Suprapubic skin (tissue), 4 donors: ENCODE results near the gene GPER1. TPM values are rescaled to one million over a fixed set of nuclear protein-coding genes. Genes with fewer than 3 reads are reported as not detected.
"Not testable (repeated sequence)": the region's sequence is repeated elsewhere in the genome, so short reads cannot be mapped to it uniquely, and the experiment has no call there.

Source experiments
- DNase-seq, 2 donors: peaks; one replicate each; pipeline ENCODE4 v3.0.0-alpha.2; 2019; ENCODE audit warnings: low spot score in 2 of 2
- H3K27ac ChIP-seq: fragments of 200-600 bp; sonication (generic); one replicate; pipeline ENCODE4 v1.5.1; 2019
- H3K27me3 ChIP-seq: fragments of 200-600 bp; sonication (generic); one replicate; pipeline ENCODE4 v1.5.1; 2019
- H3K36me3 ChIP-seq: fragments of 200-600 bp; sonication (generic); one replicate; pipeline ENCODE4 v1.5.1; 2019
- H3K4me1 ChIP-seq: fragments of 200-600 bp; sonication (generic); one replicate; pipeline ENCODE4 v1.5.1; 2019
- H3K4me3 ChIP-seq: fragments of 200-600 bp; sonication (generic); one replicate; pipeline ENCODE4 v1.5.1; 2019; ENCODE audit warnings: mild to moderate bottlenecking
- H3K9me3 ChIP-seq: fragments of 200-600 bp; sonication (generic); one replicate; pipeline ENCODE4 v1.5.1; 2019
- CTCF ChIP-seq, 2 donors: fragments of 200-600 bp in 1 of 2; fragments of 450-650 bp in 1 of 2; sonication (generic) in 1 of 2; IDR thresholded peaks; one replicate each; pipeline ENCODE4 v1.5.1; 2016 to 2019; ENCODE audit warnings: antibody characterized with exemption in 2 of 2, mild to moderate bottlenecking in 1 of 2, moderate library complexity in 1 of 2
- EP300 ChIP-seq: sonication (generic); formaldehyde crosslinking; IDR thresholded peaks from one replicate; pipeline ENCODE4 v1.6.1; 2017; ENCODE audit warnings: antibody characterized with exemption
- POLR2A ChIP-seq, 2 donors: fragments of 450-650 bp; IDR thresholded peaks; one replicate each; pipeline ENCODE4 v1.6.1; 2017; ENCODE audit warnings: antibody characterized with exemption in 2 of 2, mild to moderate bottlenecking in 2 of 2, moderate library complexity in 2 of 2
- POLR2AphosphoS5 ChIP-seq, 3 donors: sonication (generic); formaldehyde crosslinking; IDR thresholded peaks; one replicate each; pipeline ENCODE4 v1.6.1; 2017; ENCODE audit warnings: antibody characterized with exemption in 3 of 3
- WGBS: methylation state at CpG from one replicate; pipeline ENCODE4 v1.1.5; 2018; 5-methylcytosine and 5-hydroxymethylcytosine counted together
- total RNA-seq, 4 donors: library from RNA; depleted of rRNA; stranded (reverse); fragments of >200 nt; gene quantifications; one replicate each; pipeline ENCODE4 v1.1.0, GENCODE V29; 2016

Gene GPER1
- total RNA-seq, 4 donors from 2014 or later: 2.6 to 11.9 (median 5.1) TPM

DNA sequence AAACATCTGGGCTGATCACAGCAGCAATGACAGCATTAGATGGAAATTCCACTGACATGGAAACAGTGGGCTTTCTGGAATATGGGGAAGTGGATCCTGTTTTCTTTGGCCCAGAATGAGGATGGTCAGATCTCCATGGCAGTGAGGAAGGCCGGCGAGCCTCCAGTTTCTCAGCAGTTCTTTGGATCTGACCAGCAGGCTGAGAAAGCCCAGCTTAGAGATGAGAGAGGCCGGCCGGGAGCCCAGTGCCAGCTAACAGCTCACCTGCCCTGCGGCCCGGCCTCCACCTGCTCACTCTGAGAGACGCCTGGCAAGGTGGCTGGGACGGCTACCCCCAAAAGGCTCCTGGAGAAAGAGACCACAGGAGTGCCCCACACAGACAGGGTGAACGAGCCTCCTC lies 24.2 kb downstream of the GPER1 start:
- no peak overlapping the region for H3K4me3 ChIP-seq
- no peaks in the 10 kb centered on the region for H3K9me3 ChIP-seq
- no peaks in the 10 kb centered on the region for H3K4me1 ChIP-seq
- H3K27me3 ChIP-seq: no peaks in the 10 kb centered on the region
- no peak for DNase-seq
- H3K36me3 ChIP-seq: peaks cover 4% of the 10 kb centered on the region
- no peak for TF ChIP-seq POLR2A (IDR thresholded peaks at IDR 0.05)
- no peak for TF ChIP-seq EP300
- no peak for TF ChIP-seq CTCF (IDR thresholded peaks at IDR 0.05)
- no peak for TF ChIP-seq POLR2AphosphoS5 (IDR thresholded peaks at IDR 0.05)
- 79% methylated on average over 5 of the region's 9 CpGs for WGBS
- no peak overlapping the region for H3K27ac ChIP-seq

DNA sequence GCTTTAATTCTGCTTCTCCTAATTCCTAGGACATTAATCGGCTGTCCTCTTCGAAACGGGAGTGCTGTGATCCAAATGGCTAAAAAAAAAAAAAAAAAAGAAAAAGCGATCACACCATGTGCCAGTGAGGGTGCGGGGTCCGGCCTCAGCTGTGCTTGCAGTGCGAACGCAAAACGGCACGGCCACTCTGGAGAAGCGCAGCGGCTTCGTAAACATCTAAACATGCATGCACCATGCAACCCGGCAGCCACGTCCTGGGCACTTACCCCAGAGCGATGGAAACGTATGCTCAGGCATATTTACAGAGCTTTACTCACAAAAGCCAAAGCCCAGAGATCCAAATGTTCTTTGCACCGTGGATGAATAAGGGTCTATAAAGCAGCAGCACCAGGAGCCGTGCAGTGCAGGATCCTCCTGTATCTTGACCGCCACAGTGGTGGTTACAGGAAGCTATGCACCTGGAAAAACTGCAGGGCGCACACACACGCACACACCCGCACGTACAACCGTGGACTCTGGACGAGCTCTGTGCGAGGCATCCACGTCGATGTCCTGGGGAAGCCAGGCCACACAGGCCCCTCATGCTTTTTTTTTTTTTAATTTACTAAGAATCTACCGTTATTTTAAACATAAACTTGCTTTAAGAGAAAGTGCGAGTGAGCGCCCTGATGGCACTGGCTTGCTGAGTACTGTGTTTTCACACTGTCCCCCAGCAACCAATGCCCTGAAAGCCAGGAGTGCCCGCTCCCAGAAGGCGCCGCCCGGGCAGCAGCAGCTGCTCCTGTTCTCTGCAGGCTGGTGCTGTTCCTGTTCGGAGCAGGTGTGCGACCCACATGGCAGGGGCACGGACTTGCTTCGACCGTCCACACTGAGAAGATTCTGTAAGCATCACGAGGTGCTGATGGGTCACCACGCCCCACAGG lies 25.0 kb downstream of the GPER1 start:
- peaks cover 4% of the 10 kb centered on the region for H3K36me3 ChIP-seq
- H3K27me3 ChIP-seq: no peaks in the 10 kb centered on the region
- H3K9me3 ChIP-seq: no peaks in the 10 kb centered on the region
- DNase-seq: no peak
- H3K4me1 ChIP-seq: no peaks in the 10 kb centered on the region
- 92% methylated on average over 42 of the region's 43 CpGs for WGBS
- TF ChIP-seq POLR2A (IDR thresholded peaks at IDR 0.05): no peak
- no peak for TF ChIP-seq EP300
- TF ChIP-seq CTCF (IDR thresholded peaks at IDR 0.05): no peak
- no peak for TF ChIP-seq POLR2AphosphoS5 (IDR thresholded peaks at IDR 0.05)
- no peak overlapping the region for H3K27ac ChIP-seq
- H3K4me3 ChIP-seq: no peak overlapping the region

- 89% methylated on average over 16 of the region's 18 CpGs for WGBS
- Histone ChIP-seq H3K4me1 (no peaks in the 10 kb centered on the region), H3K27ac (no peak overlapping the region), H3K4me3 (no peak overlapping the region), H3K36me3 (peaks cover 4% of the 10 kb centered on the region), H3K9me3 (no peaks in the 10 kb centered on the region), H3K27me3 (no peaks in the 10 kb centered on the region)
- TF ChIP-seq EP300: no peak
- no peak for TF ChIP-seq POLR2AphosphoS5 (IDR thresholded peaks at IDR 0.05)
- no peak for TF ChIP-seq POLR2A (IDR thresholded peaks at IDR 0.05)
- TF ChIP-seq CTCF (IDR thresholded peaks at IDR 0.05): no peak
- no peak for DNase-seq
These were observed 25.6 kb downstream of the GPER1 start for GRCh38 chr7:1113548-1113885.

DNA sequence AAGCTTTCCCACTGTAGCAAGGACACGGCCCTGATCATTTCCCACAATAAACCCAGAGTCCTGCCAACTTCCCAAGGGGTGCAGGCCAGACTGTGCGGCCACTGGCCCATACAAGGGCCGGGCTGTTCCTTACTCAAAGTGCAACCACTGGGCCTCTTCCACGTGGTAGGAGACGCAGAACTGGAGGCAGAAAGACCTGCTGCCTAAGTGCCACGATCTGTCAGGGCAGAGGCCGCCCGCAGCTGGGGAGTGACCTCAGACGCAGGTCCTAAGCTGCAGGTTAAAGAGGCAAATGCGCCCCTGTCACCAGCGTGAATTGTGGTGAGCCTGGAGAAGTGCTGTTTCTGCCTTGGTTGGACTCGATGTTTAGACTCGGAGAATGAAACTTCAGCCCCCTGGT lies 26.2 kb downstream of the GPER1 start:
- Histone ChIP-seq H3K27me3 (no peaks in the 10 kb centered on the region), H3K9me3 (no peaks in the 10 kb centered on the region), H3K4me1 (no peaks in the 10 kb centered on the region), H3K36me3 (peaks cover 4% of the 10 kb centered on the region), H3K4me3 (no peak overlapping the region), H3K27ac (no peak overlapping the region)
- TF ChIP-seq CTCF (IDR thresholded peaks at IDR 0.05) (no peak), EP300 (no peak), POLR2AphosphoS5 (IDR thresholded peaks at IDR 0.05) (no peak), POLR2A (IDR thresholded peaks at IDR 0.05) (no peak)
- DNase-seq: no peak
- 80% methylated on average over 7 of the region's 13 CpGs for WGBS

DNA sequence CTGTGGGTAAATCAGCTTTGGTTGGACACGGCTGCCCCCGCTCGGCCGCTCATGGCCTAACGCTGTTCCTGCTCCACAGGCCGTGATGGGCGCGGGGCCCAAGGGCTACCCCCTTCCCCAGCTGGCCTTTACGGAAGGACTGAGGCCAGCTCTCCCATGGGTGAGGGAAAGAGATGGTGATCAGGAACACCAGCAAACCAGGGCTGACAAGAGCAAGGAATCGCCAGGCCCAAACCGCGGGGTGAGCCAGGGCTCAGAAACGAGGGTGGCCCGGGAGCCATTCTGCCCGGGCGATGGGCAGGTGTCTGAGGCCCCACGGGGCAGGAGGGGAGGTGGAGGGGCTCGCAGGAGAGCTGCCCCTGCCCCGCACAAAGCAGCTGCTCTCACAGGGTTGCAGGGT lies 26.6 kb downstream of the GPER1 start:
- DNase-seq: no peak
- no peak overlapping the region for H3K27ac ChIP-seq
- peaks cover 4% of the 10 kb centered on the region for H3K36me3 ChIP-seq
- H3K4me3 ChIP-seq: no peak overlapping the region
- H3K27me3 ChIP-seq: no peaks in the 10 kb centered on the region
- no peaks in the 10 kb centered on the region for H3K4me1 ChIP-seq
- H3K9me3 ChIP-seq: no peaks in the 10 kb centered on the region
- TF ChIP-seq EP300: no peak
- no peak for TF ChIP-seq POLR2AphosphoS5 (IDR thresholded peaks at IDR 0.05)
- no peak for TF ChIP-seq POLR2A (IDR thresholded peaks at IDR 0.05)
- no peak for TF ChIP-seq CTCF (IDR thresholded peaks at IDR 0.05)
- 100% methylated on average over 2 of the region's 19 CpGs for WGBS

DNA sequence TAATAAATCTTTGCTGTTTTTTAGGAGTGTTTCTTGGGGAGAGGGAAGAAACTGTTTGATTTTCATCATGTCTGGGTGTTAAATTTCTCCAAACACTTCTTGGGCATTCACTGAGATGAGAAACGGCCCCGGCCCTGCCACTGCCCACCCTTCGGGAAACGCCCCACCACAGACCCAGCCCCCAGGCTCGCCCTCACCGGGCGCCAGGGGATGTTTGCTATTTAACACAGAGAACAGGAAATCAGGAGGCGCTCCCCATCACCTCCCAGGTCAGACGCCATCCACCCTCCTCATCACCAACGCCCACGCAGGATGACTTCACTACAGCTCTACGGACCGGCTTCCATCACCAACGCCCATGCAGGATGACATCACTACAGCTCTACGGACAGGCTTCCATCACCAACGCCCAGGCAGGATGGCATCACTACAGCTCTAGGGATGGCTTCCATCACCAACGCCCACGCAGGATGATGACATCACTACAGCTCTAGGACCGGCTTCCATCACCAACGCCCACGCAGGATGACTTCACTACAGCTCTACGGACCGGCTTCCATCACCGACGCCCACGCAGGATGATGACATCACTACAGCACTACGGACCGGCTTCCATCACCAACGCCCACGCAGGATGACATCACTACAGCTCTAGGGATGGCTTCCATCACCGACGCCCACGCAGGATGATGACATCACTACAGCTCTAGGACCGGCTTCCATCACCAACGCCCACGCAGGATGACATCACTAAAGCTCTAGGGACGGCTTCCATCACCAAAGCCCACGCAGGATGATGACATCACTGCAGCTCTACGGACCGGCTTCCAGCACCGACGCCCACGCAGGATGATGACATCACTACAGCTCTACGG lies 27.5 kb downstream of the GPER1 start:
- H3K36me3 ChIP-seq, H3K4me3 ChIP-seq, H3K9me3 ChIP-seq, H3K27ac ChIP-seq, H3K4me1 ChIP-seq, DNase-seq, H3K27me3 ChIP-seq: not testable (repeated sequence)
- WGBS: 95% methylated on average over 38 of the region's 44 CpGs

- 97% methylated on average over 44 of the region's 49 CpGs for WGBS
- H3K4me3 ChIP-seq, H3K27ac ChIP-seq, H3K27me3 ChIP-seq, H3K4me1 ChIP-seq, H3K9me3 ChIP-seq, DNase-seq, H3K36me3 ChIP-seq: not testable (repeated sequence)
These were observed 28.6 kb downstream of the GPER1 start for GRCh38 chr7:1116383-1117008.
